SK-N-MC (cell line): Measurements from ENCODE around the gene ADGRG2.

Experiments
- EZH2 ChIP-seq: fragments of 200-600 bp; sonication (generic); IDR thresholded peaks from one replicate; pipeline ENCODE4 v1.6.1; 2017; ENCODE audit warnings: antibody characterized with exemption
- FOXP2 ChIP-seq: optimal IDR thresholded peaks from 2 replicates; pipeline ENCODE3; 2011; ENCODE audit warnings: mild to moderate bottlenecking, moderate library complexity; ENCODE audit not compliant: insufficient read depth; ENCODE audit errors: extremely low read length, control extremely low read depth
- POLR2AphosphoS5 ChIP-seq: IDR thresholded peaks from 2 replicates; pipeline ENCODE4 v1.6.1; 2012; ENCODE audit warnings: mild to moderate bottlenecking, low read depth, low read length, borderline replicate concordance

DNA sequence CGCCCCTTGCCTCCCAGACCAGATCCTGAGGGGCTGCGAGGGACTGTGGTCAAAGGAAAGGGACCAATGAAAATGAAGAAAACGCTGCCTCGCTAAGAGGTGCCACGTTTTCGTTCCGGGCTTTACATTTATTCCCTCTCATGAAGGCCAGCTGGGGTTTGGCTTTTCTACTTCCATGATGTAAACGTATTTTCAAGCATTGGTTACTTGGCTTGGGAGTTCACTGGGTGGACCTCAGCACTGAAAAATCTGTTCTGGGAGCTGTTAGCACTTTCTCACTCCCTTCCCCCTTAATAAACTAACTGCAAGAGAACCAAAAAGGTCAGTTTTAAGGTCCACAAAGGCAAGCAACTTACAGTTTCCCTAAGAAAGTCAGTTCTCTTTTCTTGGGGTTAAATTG lies 40.6 kb upstream of the ADGRG2 start:
- TF ChIP-seq POLR2AphosphoS5 (no peak), FOXP2 (no peak), EZH2 (no peak)
